HEK293 (cell line): Measurements from ENCODE around the gene PGGT1B.

Experiments used
- ATF2 ChIP-seq: fragments of 450-650 bp; formaldehyde crosslinking; IDR thresholded peaks from 2 replicates; pipeline ENCODE4 v1.5.1; 2016; ENCODE audit warnings: missing biosample characterization, missing genetic modification characterization, low read depth
- GLIS2 ChIP-seq: fragments of 450-650 bp; formaldehyde crosslinking; IDR thresholded peaks from 2 replicates; pipeline ENCODE4 v1.5.1; 2016; ENCODE audit warnings: missing biosample characterization, missing genetic modification characterization
- HOXC10 ChIP-seq: sonication (generic); formaldehyde crosslinking; IDR thresholded peaks from 2 replicates; pipeline ENCODE4 v1.8.1; 2023; ENCODE audit warnings: mild to moderate bottlenecking, missing genetic modification reagents
- KLF10 ChIP-seq: fragments of 450-650 bp; IDR thresholded peaks from 2 replicates; pipeline ENCODE4 v1.5.1; 2018; ENCODE audit warnings: missing biosample characterization, mild to moderate bottlenecking, missing genetic modification characterization
- PRDM10 ChIP-seq: fragments of 450-650 bp; formaldehyde crosslinking; IDR thresholded peaks from 2 replicates; pipeline ENCODE4 v1.5.1; 2016; ENCODE audit warnings: missing biosample characterization, missing genetic modification characterization
- RBAK ChIP-seq: fragments of 450-650 bp; formaldehyde crosslinking; IDR thresholded peaks from 2 replicates; pipeline ENCODE4 v1.5.1; 2016; ENCODE audit warnings: missing biosample characterization, missing genetic modification characterization
- SETDB1 ChIP-seq: IDR thresholded peaks from one replicate; pipeline ENCODE4 v1.6.1; 2017; ENCODE audit warnings: mild to moderate bottlenecking, low read length, moderate library complexity, mixed read lengths; ENCODE audit not compliant: insufficient read length
- TCF7L2 ChIP-seq: IDR thresholded peaks from 2 replicates; pipeline ENCODE4 v1.6.1; 2011; ENCODE audit warnings: low read depth, mild to moderate bottlenecking, inconsistent platforms, low read length, moderate library complexity, borderline replicate concordance
- TSHZ1 ChIP-seq: fragments of 450-650 bp; formaldehyde crosslinking; IDR thresholded peaks from 2 replicates; pipeline ENCODE4 v1.5.1; 2016; ENCODE audit warnings: missing biosample characterization, missing genetic modification characterization, borderline replicate concordance
- ZBTB1 ChIP-seq: fragments of 450-650 bp; formaldehyde crosslinking; IDR thresholded peaks from 2 replicates; pipeline ENCODE4 v1.5.1; 2016; ENCODE audit warnings: missing biosample characterization, missing genetic modification characterization
- ZBTB11 ChIP-seq: fragments of 450-650 bp; formaldehyde crosslinking; conservative IDR thresholded peaks from 2 replicates; pipeline ENCODE4 v1.5.1; 2016; ENCODE audit warnings: low read depth, missing biosample characterization, missing genetic modification characterization
- ZBTB17 ChIP-seq: fragments of 450-650 bp; formaldehyde crosslinking; IDR thresholded peaks from 2 replicates; pipeline ENCODE4 v1.5.1; 2016; ENCODE audit warnings: missing biosample characterization, missing genetic modification characterization
- ZNF10 ChIP-seq: fragments of 450-650 bp; formaldehyde crosslinking; IDR thresholded peaks from 2 replicates; pipeline ENCODE4 v1.5.1; 2017; ENCODE audit warnings: missing biosample characterization, missing genetic modification characterization
- ZNF174 ChIP-seq: fragments of 450-650 bp; formaldehyde crosslinking; IDR thresholded peaks from 2 replicates; pipeline ENCODE4 v1.5.0; 2017; ENCODE audit warnings: missing biosample characterization, mild to moderate bottlenecking, missing genetic modification characterization
- ZNF223 ChIP-seq: fragments of 450-650 bp; formaldehyde crosslinking; IDR thresholded peaks from 2 replicates; pipeline ENCODE4 v1.5.1; 2016; ENCODE audit warnings: missing biosample characterization, missing genetic modification characterization
- ZNF302 ChIP-seq: fragments of 450-650 bp; formaldehyde crosslinking; IDR thresholded peaks from 2 replicates; pipeline ENCODE4 v1.5.1; 2016; ENCODE audit warnings: missing biosample characterization, missing genetic modification characterization, low read depth
- ZNF324 ChIP-seq: fragments of 450-650 bp; formaldehyde crosslinking; IDR thresholded peaks from 2 replicates; pipeline ENCODE4 v1.5.1; 2016; ENCODE audit warnings: missing biosample characterization, missing genetic modification characterization
- ZNF488 ChIP-seq: fragments of 450-650 bp; formaldehyde crosslinking; IDR thresholded peaks from 2 replicates; pipeline ENCODE4 v1.5.1; 2016; ENCODE audit warnings: missing biosample characterization, missing genetic modification characterization
- ZNF549 ChIP-seq: fragments of 450-650 bp; IDR thresholded peaks from 2 replicates; pipeline ENCODE4 v1.5.1; 2018; ENCODE audit warnings: missing biosample characterization, missing genetic modification characterization, mild to moderate bottlenecking, inconsistent platforms, moderate library complexity
- ZNF600 ChIP-seq: fragments of 450-650 bp; formaldehyde crosslinking; IDR thresholded peaks from 2 replicates; pipeline ENCODE4 v1.5.1; 2016; ENCODE audit warnings: missing biosample characterization, missing genetic modification characterization
- ZNF645 ChIP-seq: fragments of 450-650 bp; formaldehyde crosslinking; IDR thresholded peaks from 2 replicates; pipeline ENCODE4; 2016; ENCODE audit warnings: missing biosample characterization, missing genetic modification characterization
- ZNF776 ChIP-seq: fragments of 450-650 bp; formaldehyde crosslinking; IDR thresholded peaks from 2 replicates; pipeline ENCODE4 v1.5.0; 2017; ENCODE audit warnings: missing biosample characterization, missing genetic modification characterization, borderline replicate concordance
- ZSCAN16 ChIP-seq: fragments of 450-650 bp; formaldehyde crosslinking; IDR thresholded peaks from 2 replicates; pipeline ENCODE4 v1.5.1; 2016; ENCODE audit warnings: missing biosample characterization, missing genetic modification characterization

The PGGT1B gene

GRCh38 chr5:115169487-115170133 is 93.1 kb downstream of the PGGT1B start, which contains the start of gene TRIM36 (continued):
- TF ChIP-seq PRDM10 (tag by site-specific recombination) (peak; percentile 84), ZBTB11 (tag by site-specific recombination) (no peak), ZNF600 (tag by site-specific recombination) (peak; percentile 53), RBAK (tag by site-specific recombination) (no peak), GLIS2 (tag by site-specific recombination) (peak; percentile 8; the same call in 1 of the 2 replicates), KLF10 (tag by site-specific recombination) (peak; percentile 97), ZSCAN16 (tag by site-specific recombination) (no peak), ZNF174 (no peak), ZNF223 (tag by site-specific recombination) (no peak), ZNF10 (tag by site-specific recombination) (no peak), ZNF488 (tag by site-specific recombination) (no peak), ZNF776 (no peak), ZBTB17 (peak; percentile 80), ZNF302 (tag by site-specific recombination) (no peak), ZNF549 (tag by site-specific recombination) (no peak), ATF2 (tag by site-specific recombination) (no peak), ZNF324 (no peak), TSHZ1 (tag by site-specific recombination) (no peak), ZNF645 (tag by site-specific recombination) (no peak), TCF7L2 (no peak), HOXC10 (0 out of 2 replicates have a peak, but pooled peaks have one; percentile 47), SETDB1 (no peak), ZBTB1 (tag by site-specific recombination) (no peak)
